OCI-LY7 (cell line): ENCODE results near the gene PLIN5.

Experiments used
- CTCF ChIP-seq: fragments of 200-600 bp; sonication (generic); conservative IDR thresholded peaks from 2 replicates; pipeline ENCODE4 v1.5.1; 2014; ENCODE audit warnings: mild to moderate bottlenecking, antibody characterized with exemption, low read length, moderate library complexity, mixed read lengths
- EZH2phosphoT487 ChIP-seq: fragments of 200-600 bp; sonication (generic); IDR thresholded peaks from 2 replicates; pipeline ENCODE4 v1.6.1; 2018; ENCODE audit warnings: low read depth, borderline replicate concordance, mild to moderate bottlenecking, mixed run types, antibody characterized with exemption, low read length, moderate library complexity, mixed read lengths

GRCh38 chr19:4506449-4507149 lies 28.4 kb downstream of the PLIN5 start:
- TF ChIP-seq CTCF (no peak), EZH2phosphoT487 (no peak)
